HCT116 (cell line): ENCODE results near the gene CDCP1. TPM values are rescaled to one million over a fixed set of nuclear protein-coding genes. Genes with fewer than 3 reads are reported as not detected.

Experiments used
- ATAC-seq: fragments of 200-7000 bp; cut with Tn5 transposase; 2 replicates; pipeline ENCODE4 v1.9.1; 2020; ENCODE audit warnings: mild to moderate bottlenecking, moderate library complexity
- BruUV-seq: library from RNA; stranded (reverse); fragments of 400-500 nt; replicated peaks from 2 replicates; lab custom pipeline; 2021; lab: Mats Ljungman, UMichigan
- CTCF ChIA-PET: fragments of 300-600 bp; sonication (Branson Sonifier 250); formaldehyde crosslinking; loops from one replicate; lab custom pipeline; 2021; ENCODE audit warnings: antibody characterized with exemption; lab: Charles Lee
- POLR2A ChIA-PET: fragments of 300-600, 350-600 bp; sonication (Branson Sonifier 250); formaldehyde crosslinking; loops from one replicate; lab custom pipeline; 2021; ENCODE audit warnings: antibody characterized with exemption; lab: Charles Lee
- RAD21 ChIA-PET, 2 experiments: fragments of 300-600 bp; sonication (Branson Sonifier 250); formaldehyde crosslinking; loops; one replicate each; lab custom pipeline; 2023; ENCODE audit warnings: low total read pairs in 2 of 2; ENCODE audit not compliant: uncharacterized antibody in 2 of 2, unreplicated experiment in 2 of 2, low non-redundant PET in 1 of 2; lab: Charles Lee
- DNase-seq: peaks from one replicate; pipeline ENCODE4 v3.0.0-alpha.2; 2010; ENCODE audit warnings: low read depth, low spot score
- H2AFZ ChIP-seq: fragments of 200-600 bp; shearing (Covaris generic), sonication (generic); 2 replicates; pipeline ENCODE4 v1.6.1; 2017; ENCODE audit warnings: low read depth, mixed run types, mixed read lengths, antibody characterized with exemption, low read length; ENCODE audit not compliant: poor library complexity, severe bottlenecking
- H3K27ac ChIP-seq: 2 replicates; pipeline ENCODE4 v1.5.1; 2012; ENCODE audit warnings: low read depth, low read length
- H3K27me3 ChIP-seq: fragments of 200-600 bp; sonication (generic); 2 replicates; pipeline ENCODE4 v1.6.1; 2016; ENCODE audit warnings: mixed run types, low read length, mixed read lengths; ENCODE audit not compliant: insufficient read depth
- H3K36me3 ChIP-seq, 2 experiments: fragments of 200-500 bp in 1 of 2; fragments of 200-600 bp in 1 of 2; sonication (Bioruptor generic) in 1 of 2; sonication (generic) in 1 of 2; 2 replicates each; pipeline versions ENCODE4 v1.5.1 to v1.6.1; 2014 to 2016; ENCODE audit warnings: low read length in 2 of 2, inconsistent platforms in 1 of 2, mixed read lengths in 1 of 2, mixed run types in 1 of 2; ENCODE audit not compliant: insufficient read depth in 2 of 2, control insufficient read depth in 1 of 2
- H3K4me1 ChIP-seq, 2 experiments: fragments of 200-600 bp in 1 of 2; sonication (generic) in 1 of 2; 2 replicates each; pipeline versions ENCODE4 v1.5.1 to v1.6.1; 2012 to 2017; ENCODE audit warnings: low read length in 2 of 2, inconsistent platforms in 1 of 2, mild to moderate bottlenecking in 1 of 2, mixed read lengths in 1 of 2, mixed run types in 1 of 2, moderate library complexity in 1 of 2; ENCODE audit not compliant: insufficient read depth in 2 of 2, control insufficient read depth in 1 of 2
- H3K4me2 ChIP-seq: fragments of 200-600 bp; sonication (generic); 2 replicates; pipeline ENCODE4 v1.6.1; 2017; ENCODE audit warnings: mixed run types, low read length, mixed read lengths
- H3K4me3 ChIP-seq, 2 experiments: fragments of 200-600 bp in 1 of 2; sonication (generic) in 1 of 2; replicated peaks in 1 of 2; 2 replicates each; pipeline ENCODE4 v1.5.1; 2011 to 2016; ENCODE audit warnings: low read length in 2 of 2, control low read depth in 1 of 2, low read depth in 1 of 2, mild to moderate bottlenecking in 1 of 2, mixed read lengths in 1 of 2, mixed run types in 1 of 2
- H3K79me2 ChIP-seq: fragments of 200-600 bp; sonication (generic); 2 replicates; pipeline ENCODE4 v1.6.1; 2017; ENCODE audit warnings: mild to moderate bottlenecking, mixed run types, low read length, moderate library complexity, mixed read lengths; ENCODE audit not compliant: insufficient read depth
- H3K9ac ChIP-seq: fragments of 200-600 bp; sonication (generic); 2 replicates; pipeline ENCODE4 v1.6.1; 2016; ENCODE audit warnings: low read length, mixed read lengths
- H3K9me2 ChIP-seq: fragments of 200-600 bp; sonication (generic), shearing (Covaris generic); 2 replicates; pipeline ENCODE4 v1.6.1; 2017; ENCODE audit warnings: mixed run types, mild to moderate bottlenecking, moderate library complexity; ENCODE audit not compliant: insufficient read depth
- H3K9me3 ChIP-seq, 2 experiments: fragments of 200-500 bp in 1 of 2; fragments of 200-600 bp in 1 of 2; sonication (Bioruptor generic) in 1 of 2; sonication (generic) in 1 of 2; 2 replicates each; pipeline ENCODE4 v1.6.1; 2014 to 2017; ENCODE audit warnings: low read length in 2 of 2, mixed read lengths in 2 of 2, inconsistent platforms in 1 of 2, low read depth in 1 of 2, mild to moderate bottlenecking in 1 of 2, mixed run types in 1 of 2, moderate library complexity in 1 of 2; ENCODE audit not compliant: control insufficient read depth in 1 of 2, insufficient read depth in 1 of 2
- H4K20me1 ChIP-seq: fragments of 200-600 bp; sonication (generic), shearing (Covaris generic); 2 replicates; pipeline ENCODE4 v1.6.1; 2017; ENCODE audit warnings: mixed run types, mild to moderate bottlenecking, moderate library complexity; ENCODE audit not compliant: insufficient read depth
- POLR2A ChIP-seq: IDR thresholded peaks from 2 replicates; pipeline ENCODE4 v1.7.0; 2011; ENCODE audit warnings: borderline replicate concordance; ENCODE audit not compliant: insufficient read depth, insufficient read length; ENCODE audit errors: extremely low read depth
- POLR2AphosphoS5 ChIP-seq: IDR thresholded peaks from 2 replicates; pipeline ENCODE4 v1.6.1; 2011; ENCODE audit warnings: mild to moderate bottlenecking, low read depth, low read length, moderate library complexity
- RAD21 ChIP-seq: IDR thresholded peaks from 2 replicates; pipeline ENCODE4 v1.6.1; 2012; ENCODE audit warnings: low read depth, mild to moderate bottlenecking
- SP1 ChIP-seq: IDR thresholded peaks from 2 replicates; pipeline ENCODE4 v1.6.1; 2012; ENCODE audit warnings: low read depth
- intact Hi-C: fragments of 100-400 bp; cut with micrococcal nuclease; formaldehyde crosslinking; loops from 2 replicates; pipeline ENCODE4 v1.10.0; 2022
- total RNA-seq: library from RNA; stranded (reverse); gene quantifications from one replicate; pipeline ENCODE4 v1.2.1, GENCODE V29; 2021; ENCODE audit not compliant: unreplicated experiment

The CDCP1 gene
- total RNA-seq, 1 experiment from 2014 or later = 196 TPM

DNA sequence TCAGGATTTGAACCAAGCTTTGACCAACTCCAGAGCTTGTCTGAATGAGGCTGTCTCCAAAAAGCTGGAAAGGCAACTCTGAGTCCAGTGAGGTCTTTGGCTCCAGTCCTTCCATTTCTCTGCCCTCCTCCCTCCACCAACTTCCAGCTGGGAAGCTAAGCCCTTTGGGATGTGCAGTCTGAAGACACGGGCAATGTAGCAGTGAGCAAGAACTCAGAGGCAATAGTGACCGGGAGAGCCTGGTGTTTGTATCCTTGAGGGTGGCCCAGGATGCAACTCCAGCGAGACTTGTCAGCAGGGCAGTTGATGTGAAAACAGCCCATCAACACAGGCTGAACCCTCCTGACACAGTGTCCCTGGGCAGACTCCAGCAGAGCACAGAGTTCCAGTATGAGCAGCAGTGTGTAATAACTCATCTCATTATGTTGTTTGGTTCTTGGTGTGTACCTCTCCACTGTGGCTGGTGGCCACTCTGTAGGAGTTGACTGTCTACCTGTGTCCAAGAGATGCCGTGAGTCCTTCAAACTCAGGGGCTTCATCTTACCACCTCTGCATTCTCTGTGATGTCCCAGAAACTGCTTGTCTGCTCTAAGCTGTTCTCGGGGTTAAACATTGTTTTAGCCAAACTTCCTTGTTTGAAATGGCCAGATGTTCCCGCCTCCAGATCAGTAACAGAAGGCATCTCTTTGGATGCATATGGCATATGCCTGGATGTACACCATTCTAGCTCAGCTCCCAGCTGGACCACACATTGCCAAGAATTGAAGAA is 6.6 kb downstream of the CDCP1 start:
- TSS peak; percentile 5 for BruUV-seq
- Histone ChIP-seq H2AFZ (no peak overlapping the region), H3K4me3 (peak overlapping the region in 1 of 2 experiments; percentile 37; a peak in 2 of 4 replicates), H3K4me1 (peaks cover 89 to 100% of the 10 kb centered on the region in 2 experiments), H3K79me2 (peaks cover 100% of the 10 kb centered on the region), H3K27ac (peak overlapping the region; percentile 69), H3K4me2 (peak overlapping the region; percentile 88), H4K20me1 (peaks cover 14% of the 10 kb centered on the region; the same call in 1 of the 2 replicates), H3K9ac (peak overlapping the region; percentile 51), H3K9me2 (no peaks in the 10 kb centered on the region), H3K9me3 (no peaks in the 10 kb centered on the region), H3K27me3 (no peaks in the 10 kb centered on the region), H3K36me3 (peaks cover 0 to 28% of the 10 kb centered on the region in 2 experiments; a peak in 2 of 4 replicates)
- ChIA-PET RAD21 (no interaction called here), CTCF (interaction anchor here (0.9 to 3.3 kb wide), 2 partner anchors 16 to 71 kb away, joined by 3 to 17 read pairs; no protein-coding TSS in a partner anchor), POLR2A (interaction anchor here (0.8 to 4.0 kb wide), 10 partner anchors 9 to 71 kb away, joined by 3 to 31 read pairs (median 4); no protein-coding TSS in a partner anchor)
- intact Hi-C loops = no loop called here
- ATAC-seq (peak; percentile 41), DNase-seq (no peak)
- TF ChIP-seq POLR2AphosphoS5 (peak; percentile 25), RAD21 (no peak)

DNA sequence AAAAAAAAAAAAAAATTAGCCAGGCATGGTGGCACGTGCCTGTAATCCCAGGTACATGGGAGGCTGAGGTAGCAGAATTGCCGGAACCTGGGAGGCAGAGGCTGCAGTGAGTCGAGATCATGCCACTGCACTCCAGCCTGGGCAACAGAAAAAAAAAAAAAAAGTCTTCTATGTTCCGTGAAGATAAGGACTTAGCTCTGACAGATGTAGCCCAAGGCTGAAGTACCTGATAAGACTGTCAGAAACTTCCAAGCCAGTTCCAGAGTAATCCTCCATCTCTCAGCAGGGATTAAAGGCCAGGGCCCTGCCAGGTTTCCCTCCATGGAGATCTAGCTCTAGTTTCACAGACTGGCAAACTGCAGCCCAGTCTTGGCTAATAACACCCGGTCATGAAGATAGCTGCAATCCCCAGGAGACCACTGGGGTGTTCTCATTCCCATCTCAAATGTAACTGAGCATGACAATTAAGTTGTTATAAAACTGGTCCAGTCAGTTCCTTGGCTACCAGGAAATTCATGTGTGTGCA is 8.5 kb downstream of the CDCP1 start:
- intact Hi-C loops = no loop called here

More for the DNA sequence above, 8.5 kb downstream of the CDCP1 start:
- Histone ChIP-seq H3K9me2 (no peaks in the 10 kb centered on the region), H3K79me2 (peaks cover 96% of the 10 kb centered on the region), H2AFZ (no peak overlapping the region), H3K9ac (peak overlapping the region; percentile 51; the same call in 1 of the 2 replicates), H3K27me3 (no peaks in the 10 kb centered on the region), H3K4me2 (peak overlapping the region; percentile 88; the same call in 1 of the 2 replicates), H3K9me3 (no peaks in the 10 kb centered on the region), H3K4me1 (peaks cover 87 to 100% of the 10 kb centered on the region in 2 experiments), H3K4me3 (no peak overlapping the region), H3K27ac (peak overlapping the region; percentile 69), H4K20me1 (peaks cover 9% of the 10 kb centered on the region; the same call in 1 of the 2 replicates), H3K36me3 (peaks cover 0 to 21% of the 10 kb centered on the region in 2 experiments; a peak in 1 of 4 replicates)
- RAD21 ChIA-PET = no interaction called here
- POLR2A ChIA-PET = interaction anchor here (0.8 to 4.0 kb wide), 5 partner anchors 9 to 73 kb away, joined by 3 to 31 read pairs (median 5); partner anchors contain the start of gene CDCP1
- no peak for TF ChIP-seq POLR2A
- no peak for TF ChIP-seq SP1
- TF ChIP-seq POLR2AphosphoS5 = 0 out of 2 replicates have a peak, but pooled peaks have one; percentile 29
- DNase-seq (no peak), ATAC-seq (no peak)
- CTCF ChIA-PET = interaction anchor here (0.8 to 3.3 kb wide), 2 partner anchors 73 to 97 kb away, joined by 3 to 17 read pairs; no protein-coding TSS in a partner anchor
- no TSS peak for BruUV-seq
